Transverse colon (tissue), 4 donors: ENCODE results near the gene UNCX. TPM values are rescaled to one million over a fixed set of nuclear protein-coding genes. Genes with fewer than 3 reads are reported as not detected.
"Not testable (repeated sequence)": the region's sequence is repeated elsewhere in the genome, so short reads cannot be mapped to it uniquely, and the experiment has no call there.

Experiments
- DNase-seq: peaks from one replicate; pipeline ENCODE4 v3.0.0-alpha.2; 2019
- H3K27ac ChIP-seq, 4 donors: fragments of 200-600 bp; sonication (generic); 2 replicates each; pipeline ENCODE4 v1.5.1; 2016 to 2018; ENCODE audit warnings: inconsistent platforms in 4 of 4
- H3K27me3 ChIP-seq: fragments of 200-600 bp; sonication (generic); 2 replicates; pipeline ENCODE4 v1.5.1; 2017; ENCODE audit warnings: inconsistent platforms
- H3K36me3 ChIP-seq, 4 donors: fragments of 200-600 bp; sonication (generic); 2 replicates each; pipeline ENCODE4 v1.5.1; 2017 to 2019; ENCODE audit warnings: inconsistent platforms in 4 of 4
- H3K4me1 ChIP-seq, 4 donors: fragments of 200-600 bp; sonication (generic); 2 replicates each; pipeline ENCODE4 v1.5.1; 2017 to 2020; ENCODE audit warnings: inconsistent platforms in 4 of 4
- H3K4me3 ChIP-seq, 4 donors: fragments of 200-600 bp; sonication (generic); 1 replicate in 1 of 4; 2 replicates in 3 of 4; pipeline versions ENCODE4 v1.5.1 to v1.6.1; 2017 to 2019; ENCODE audit warnings: inconsistent platforms in 4 of 4
- H3K9me3 ChIP-seq, 2 donors: fragments of 200-600 bp; sonication (generic); 2 replicates each; pipeline ENCODE4 v1.5.1; 2017 to 2019; ENCODE audit warnings: inconsistent platforms in 2 of 2
- EP300 ChIP-seq: sonication (generic); formaldehyde crosslinking; IDR thresholded peaks from one replicate; pipeline ENCODE4 v1.6.1; 2017; ENCODE audit warnings: antibody characterized with exemption, low read depth
- POLR2A ChIP-seq: fragments of 450-650 bp; IDR thresholded peaks from one replicate; pipeline ENCODE4 v1.6.1; 2016; ENCODE audit warnings: antibody characterized with exemption, mild to moderate bottlenecking, moderate library complexity
- POLR2AphosphoS5 ChIP-seq, 3 donors: sonication (generic); formaldehyde crosslinking; IDR thresholded peaks; one replicate each; pipeline ENCODE4 v1.6.1; 2016; ENCODE audit warnings: antibody characterized with exemption in 3 of 3
- WGBS, 2 donors: methylation state at CpG; one replicate each; pipeline ENCODE4 v1.1.5; 2018; ENCODE audit warnings: low coverage in 1 of 2; 5-methylcytosine and 5-hydroxymethylcytosine counted together
- in situ Hi-C, 4 donors: fragments of 200-750 bp; cut with MboI; loops; one replicate each; pipeline versions ENCODE4 v1.15.0 to v1.15.1; 2017; ENCODE audit warnings: low sequenced_read_pairs in 3 of 4, low pct_ligation_motif_present in 1 of 4, low pct_unique_long_range_greater_than_20kb in 1 of 4
- intact Hi-C: fragments of 100-400 bp; cut with DNase I; formaldehyde crosslinking; loops from one replicate; pipeline ENCODE4 v1.15.1; 2023; ENCODE audit warnings: low total_unique reads
- total RNA-seq, 4 donors: library from RNA; depleted of rRNA; stranded (reverse); fragments of >200 nt; gene quantifications; one replicate each; pipeline ENCODE4 v1.1.0, GENCODE V29; 2016
- TF ChIP-seq, protein P1 (sequence below), 5 experiments: fragments of 200-600 bp in 3 of 5; fragments of 450-650 bp in 2 of 5; sonication (generic) in 3 of 5; IDR thresholded peaks; 1 replicate in 2 of 5; 2 replicates in 3 of 5; pipeline ENCODE4 v1.5.1; 2016 to 2017; ENCODE audit warnings: antibody characterized with exemption in 5 of 5, inconsistent platforms in 3 of 5, mild to moderate bottlenecking in 2 of 5, moderate library complexity in 1 of 5

UNCX gene
- total RNA-seq, 4 donors from 2014 or later, result not detected

DNA sequence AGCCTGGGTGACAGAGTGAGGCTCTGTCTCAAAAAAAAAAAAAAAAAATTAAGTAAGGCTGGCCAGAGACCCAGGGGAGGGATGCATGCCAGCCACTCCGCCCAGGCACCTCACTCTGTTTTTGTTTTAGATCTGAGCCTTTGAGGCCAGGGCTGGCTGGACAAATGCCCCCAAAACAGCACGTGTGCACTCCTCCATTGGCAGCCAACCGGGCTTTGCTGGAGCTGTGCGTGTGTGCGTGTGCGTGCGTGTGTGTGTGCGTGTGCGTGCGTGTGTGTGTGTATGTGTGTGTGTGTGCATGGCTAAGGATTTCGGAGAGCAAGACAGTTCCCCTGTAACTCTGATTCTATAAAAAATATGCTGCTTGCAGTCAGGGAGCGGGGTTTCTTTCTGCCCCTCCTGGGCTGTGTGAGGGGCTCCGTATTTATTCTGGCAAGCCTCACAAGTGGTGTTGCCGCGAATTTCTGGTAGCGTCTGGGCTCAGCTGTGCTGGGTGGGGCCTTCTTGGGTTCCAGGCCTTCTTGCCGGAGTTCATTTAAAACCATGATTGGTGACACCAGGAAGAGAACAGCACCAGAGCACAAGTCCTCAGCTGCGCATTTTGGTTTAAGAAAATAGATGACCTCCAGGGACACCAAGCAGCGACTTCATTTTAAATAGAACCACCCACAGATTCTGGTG, 28.1 kb upstream of the UNCX start:
- Histone ChIP-seq H3K27ac (no peak overlapping the region), H3K36me3 (no peaks in the 10 kb centered on the region), H3K4me3 (no peak overlapping the region), H3K27me3 (peaks cover 77% of the 10 kb centered on the region), H3K9me3 (no peaks in the 10 kb centered on the region), H3K4me1 (no peaks in the 10 kb centered on the region)
- TF ChIP-seq POLR2A (no peak), EP300 (no peak), POLR2AphosphoS5 (IDR thresholded peaks at IDR 0.05) (no peak)
- TF ChIP-seq, protein P1, sequence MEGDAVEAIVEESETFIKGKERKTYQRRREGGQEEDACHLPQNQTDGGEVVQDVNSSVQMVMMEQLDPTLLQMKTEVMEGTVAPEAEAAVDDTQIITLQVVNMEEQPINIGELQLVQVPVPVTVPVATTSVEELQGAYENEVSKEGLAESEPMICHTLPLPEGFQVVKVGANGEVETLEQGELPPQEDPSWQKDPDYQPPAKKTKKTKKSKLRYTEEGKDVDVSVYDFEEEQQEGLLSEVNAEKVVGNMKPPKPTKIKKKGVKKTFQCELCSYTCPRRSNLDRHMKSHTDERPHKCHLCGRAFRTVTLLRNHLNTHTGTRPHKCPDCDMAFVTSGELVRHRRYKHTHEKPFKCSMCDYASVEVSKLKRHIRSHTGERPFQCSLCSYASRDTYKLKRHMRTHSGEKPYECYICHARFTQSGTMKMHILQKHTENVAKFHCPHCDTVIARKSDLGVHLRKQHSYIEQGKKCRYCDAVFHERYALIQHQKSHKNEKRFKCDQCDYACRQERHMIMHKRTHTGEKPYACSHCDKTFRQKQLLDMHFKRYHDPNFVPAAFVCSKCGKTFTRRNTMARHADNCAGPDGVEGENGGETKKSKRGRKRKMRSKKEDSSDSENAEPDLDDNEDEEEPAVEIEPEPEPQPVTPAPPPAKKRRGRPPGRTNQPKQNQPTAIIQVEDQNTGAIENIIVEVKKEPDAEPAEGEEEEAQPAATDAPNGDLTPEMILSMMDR (IDR thresholded peaks at IDR 0.05), result no peak
- 44 to 54% methylated on average over 2 to 19 of the region's 19 CpGs for WGBS, 2 donors
- intact Hi-C loops, result no loop called here
- DNase-seq, result no peak
- in situ Hi-C loops, result no loop called here

DNA sequence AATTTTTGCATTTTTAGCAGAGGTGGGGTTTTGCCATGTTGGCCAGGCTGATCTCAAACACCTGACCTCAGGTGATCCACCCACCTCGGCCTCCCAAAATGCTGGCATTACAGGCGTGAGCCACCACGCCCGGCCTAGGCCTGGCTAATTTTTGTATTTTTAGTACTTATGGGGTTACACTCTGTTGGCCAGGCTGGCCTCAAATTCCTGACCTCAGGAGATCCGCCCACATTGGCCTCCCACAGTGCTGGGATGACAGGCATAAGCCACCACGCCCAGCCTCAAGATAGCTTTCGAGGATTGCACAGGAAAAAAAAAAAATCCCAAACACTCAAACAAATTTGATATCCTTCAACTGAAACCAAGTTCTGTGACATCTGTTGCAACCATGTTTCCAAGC, 26.9 kb upstream of the UNCX start:
- H3K4me3 ChIP-seq, H3K4me1 ChIP-seq, in situ Hi-C loops, intact Hi-C loops, H3K9me3 ChIP-seq, DNase-seq, H3K27ac ChIP-seq, H3K36me3 ChIP-seq: not testable (repeated sequence)
- WGBS, 2 donors, result 18 to 69% methylated on average over 2 to 7 of the region's 7 CpGs
- H3K27me3 ChIP-seq, result peaks cover 78% of the 10 kb centered on the region

DNA sequence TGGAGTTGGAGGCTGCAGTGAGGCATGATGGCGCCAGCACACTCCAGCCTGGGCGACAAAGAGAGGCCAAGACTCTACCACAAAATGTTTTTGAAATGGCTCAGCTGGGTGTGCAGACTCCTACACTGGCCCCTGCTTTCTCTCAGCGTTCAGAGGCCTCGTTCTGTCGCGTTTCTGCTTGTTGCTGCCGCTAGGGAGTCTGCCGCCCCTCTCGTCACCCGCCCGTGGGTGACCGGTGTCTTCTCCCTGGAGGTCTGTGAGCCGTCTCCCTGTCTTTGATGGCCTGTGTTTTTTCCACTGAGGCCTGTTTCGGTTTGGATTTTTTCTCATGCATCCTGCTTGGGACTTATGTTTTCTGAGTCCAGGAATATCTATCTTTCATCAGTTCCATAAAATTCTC, 23.6 kb upstream of the UNCX start:
- intact Hi-C loops (no loop called here), in situ Hi-C loops (no loop called here)
- DNase-seq, result no peak
- Histone ChIP-seq H3K4me1 (peaks cover 0 to 11% (median 0%) of the 10 kb centered on the region in 4 donors), H3K4me3 (no peak overlapping the region), H3K9me3 (no peaks in the 10 kb centered on the region), H3K27me3 (peaks cover 88% of the 10 kb centered on the region), H3K27ac (no peak overlapping the region), H3K36me3 (no peaks in the 10 kb centered on the region)
- TF ChIP-seq POLR2A, result no peak
- TF ChIP-seq POLR2AphosphoS5 (IDR thresholded peaks at IDR 0.05), result no peak
- TF ChIP-seq, protein P1 (IDR thresholded peaks at IDR 0.05), result no peak
- TF ChIP-seq EP300, result no peak
- WGBS, 2 donors, result 76 to 77% methylated on average over 2 to 14 of the region's 14 CpGs

DNA sequence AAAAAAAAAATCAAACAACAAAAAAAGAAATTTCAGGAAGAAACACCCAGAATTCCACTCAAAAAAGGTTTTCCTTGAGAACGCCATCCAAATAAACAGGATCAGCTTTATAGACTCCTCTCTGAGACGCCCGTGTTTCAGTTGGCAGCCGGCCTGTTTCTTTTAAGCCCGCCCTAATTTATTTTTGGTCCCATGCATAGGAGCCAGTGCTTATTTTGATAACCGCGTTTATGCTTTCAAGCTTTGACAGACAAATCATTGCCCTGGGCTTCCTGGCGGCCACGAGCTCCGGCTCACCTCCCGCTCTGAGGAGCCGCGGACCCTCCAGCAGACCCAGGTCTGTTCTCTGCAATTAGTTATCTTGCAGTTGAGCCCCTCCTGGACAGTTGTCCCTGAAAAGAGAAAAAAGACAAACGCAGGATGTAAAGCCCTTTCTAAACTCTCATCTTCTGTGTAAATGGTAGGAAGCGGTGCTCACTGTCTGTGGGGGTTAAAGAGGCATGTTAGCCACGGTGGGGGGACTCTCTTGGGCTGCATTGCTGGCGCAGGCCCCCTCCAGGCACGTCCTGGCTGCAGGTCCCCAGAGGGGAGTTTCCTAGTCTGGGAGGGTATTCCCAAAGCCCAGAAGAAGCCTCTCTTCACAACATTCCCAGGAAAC, 22.2 kb upstream of the UNCX start:
- in situ Hi-C loops, result no loop called here
- H3K27me3 ChIP-seq, result peaks cover 91% of the 10 kb centered on the region
- WGBS, 2 donors, result 4 to 16% methylated on average over 7 to 18 of the region's 18 CpGs

More for the DNA sequence above, 22.2 kb upstream of the UNCX start:
- Histone ChIP-seq H3K27ac (no peak overlapping the region), H3K4me3 (no peak overlapping the region), H3K9me3 (no peaks in the 10 kb centered on the region), H3K36me3 (no peaks in the 10 kb centered on the region), H3K4me1 (peaks cover 0 to 11% (median 0%) of the 10 kb centered on the region in 4 donors)
- DNase-seq, result no peak
- TF ChIP-seq EP300, result no peak
- TF ChIP-seq, protein P1 (IDR thresholded peaks at IDR 0.05), result no peak
- TF ChIP-seq POLR2AphosphoS5 (IDR thresholded peaks at IDR 0.05), result no peak
- TF ChIP-seq POLR2A, result no peak
- intact Hi-C loops, result no loop called here
